DMS 273 (cell line): ENCODE measurements around the gene CENPV.

Experiments
- DNase-seq: peaks from one replicate; lab custom pipeline; 2025; ENCODE audit not compliant: unreplicated experiment; lab: John Stamatoyannopoulos, UW

CENPV gene

GRCh38 chr17:16361874-16362273, 8.6 kb upstream of the CENPV start:
- no peak for DNase-seq

- DNase-seq = no peak
Observed at GRCh38 chr17:16358394-16358793, 5.1 kb upstream of the CENPV start.

DNA sequence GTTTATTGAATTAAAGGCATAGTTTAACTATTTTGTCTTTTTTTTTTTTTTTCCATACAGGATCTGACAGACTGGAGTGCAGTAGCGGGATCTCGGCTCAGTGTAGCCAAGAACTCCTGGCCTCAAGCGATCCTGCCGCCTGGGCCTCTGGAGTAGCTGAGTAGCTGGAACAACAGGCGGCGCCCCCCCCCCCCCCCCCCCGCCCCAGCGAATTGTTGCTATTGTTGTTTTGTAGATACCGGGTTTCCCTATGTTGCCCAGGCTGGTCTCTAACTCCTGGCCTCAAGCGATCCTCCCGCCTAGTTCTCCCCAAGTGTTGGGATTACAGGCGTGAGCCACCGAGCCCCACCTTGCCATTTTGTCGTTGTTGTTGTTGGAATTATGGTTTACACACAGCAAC, 1.3 kb upstream of the CENPV start:
- DNase-seq = no peak

GRCh38 chr17:16352667-16353316, 477 bp downstream of the CENPV start:
- DNase-seq = peak; percentile 63

GRCh38 chr17:16352303-16352666, 984 bp downstream of the CENPV start:
- peak; percentile 67 for DNase-seq

DNA sequence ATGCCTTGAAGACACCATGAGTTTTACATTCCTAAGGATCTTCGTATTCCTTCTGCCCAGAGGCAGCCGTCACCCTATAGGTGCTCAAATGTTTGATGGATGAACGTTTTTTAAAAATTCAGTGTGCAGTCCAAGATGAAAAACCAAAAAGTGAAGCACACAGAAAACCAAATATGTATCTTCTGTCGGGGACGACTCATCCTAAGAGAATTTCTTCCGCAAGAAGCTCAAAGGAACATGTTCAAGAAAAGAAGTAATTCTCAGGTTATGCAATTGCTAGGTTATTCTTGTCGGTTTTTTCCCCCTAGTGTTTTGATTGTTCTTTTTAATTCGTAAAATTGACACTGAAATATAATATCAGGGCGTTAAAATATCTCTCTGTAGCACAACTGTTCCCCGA, 1.4 kb downstream of the CENPV start:
- no peak for DNase-seq

- no peak for DNase-seq
Observed at GRCh38 chr17:16349431-16349830, 3.8 kb downstream of the CENPV start.

DNA sequence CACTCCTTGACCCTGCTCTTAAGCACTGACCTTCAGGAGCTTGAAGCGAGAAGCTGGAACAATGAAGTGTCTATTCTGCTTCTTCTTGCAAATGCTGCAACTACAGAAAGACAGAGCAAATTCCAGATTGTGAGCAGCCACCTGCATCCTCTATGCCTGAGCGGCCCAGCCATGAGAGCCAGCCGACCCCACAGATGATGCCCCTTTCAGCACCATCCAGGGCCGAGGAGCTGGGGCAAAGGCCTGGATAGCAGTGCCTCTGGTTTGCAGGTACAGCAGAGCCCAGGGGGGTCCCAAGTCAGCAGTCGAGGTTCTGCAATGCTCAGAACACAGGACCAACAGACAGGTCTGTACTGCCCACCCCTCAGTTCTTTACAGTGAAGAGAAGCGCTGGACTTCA, 4.7 kb downstream of the CENPV start:
- no peak for DNase-seq

GRCh38 chr17:16346721-16347271, 6.5 kb downstream of the CENPV start:
- no peak for DNase-seq

DNA sequence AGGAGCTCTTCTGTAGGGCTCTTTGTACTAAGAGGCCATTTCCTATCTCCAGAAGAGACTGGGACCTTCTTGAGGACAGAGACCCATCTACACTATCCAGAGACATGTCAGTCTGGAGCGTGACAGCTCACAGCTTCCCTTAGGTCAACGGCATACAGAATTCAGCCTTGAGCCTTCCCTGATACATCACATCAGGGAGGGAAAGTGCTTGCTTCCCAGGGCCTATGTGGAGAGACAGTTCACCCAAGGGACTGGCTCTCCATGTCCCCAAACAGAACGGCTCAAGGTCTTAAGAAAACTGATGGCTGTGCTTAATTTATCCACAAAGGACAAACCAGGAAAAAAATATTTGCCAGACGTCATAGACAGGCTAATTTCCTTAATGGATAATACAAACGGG, 7.7 kb downstream of the CENPV start:
- DNase-seq = no peak

GRCh38 chr17:16343569-16343968, 9.7 kb downstream of the CENPV start:
- no peak for DNase-seq

DNA sequence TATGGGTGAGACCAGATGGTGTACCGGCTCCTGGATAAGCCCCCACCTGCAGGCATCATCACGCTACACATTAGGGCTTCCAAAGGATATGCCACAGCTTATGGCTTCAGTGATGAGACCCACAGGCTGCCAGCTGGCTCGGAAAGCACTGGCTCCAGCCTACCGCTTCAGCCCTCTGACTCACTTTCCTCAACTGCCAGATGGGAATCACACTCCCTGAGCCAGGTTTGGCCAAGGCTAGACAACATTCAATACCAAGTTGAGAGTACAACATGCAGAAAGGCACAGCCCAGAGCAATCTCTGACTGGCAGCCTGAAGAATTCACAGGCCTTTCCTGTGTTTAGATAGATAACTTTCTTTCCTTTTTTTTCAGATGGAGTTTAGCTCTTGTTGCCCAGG, 10.3 kb downstream of the CENPV start:
- DNase-seq = peak; percentile 60

DNA sequence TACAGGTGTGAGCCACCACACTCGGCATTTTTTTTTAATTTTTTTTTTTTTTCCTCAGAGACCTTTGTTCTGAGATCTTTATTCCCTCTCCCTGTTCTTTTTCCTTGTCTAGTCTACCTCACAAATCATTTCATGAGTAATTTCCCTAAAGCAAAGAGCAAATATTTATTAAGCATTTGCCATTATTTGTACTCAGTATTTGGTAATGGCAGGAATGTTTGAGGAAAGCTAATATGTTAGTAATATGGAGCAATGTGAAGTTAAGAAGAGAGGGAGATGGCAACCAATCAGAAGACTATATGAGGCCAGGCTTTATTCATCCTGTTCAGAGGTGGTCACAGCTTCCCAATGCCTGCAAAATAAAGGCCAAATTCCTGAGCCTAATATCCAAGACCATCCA, 13.3 kb downstream of the CENPV start:
- no peak for DNase-seq

DNA sequence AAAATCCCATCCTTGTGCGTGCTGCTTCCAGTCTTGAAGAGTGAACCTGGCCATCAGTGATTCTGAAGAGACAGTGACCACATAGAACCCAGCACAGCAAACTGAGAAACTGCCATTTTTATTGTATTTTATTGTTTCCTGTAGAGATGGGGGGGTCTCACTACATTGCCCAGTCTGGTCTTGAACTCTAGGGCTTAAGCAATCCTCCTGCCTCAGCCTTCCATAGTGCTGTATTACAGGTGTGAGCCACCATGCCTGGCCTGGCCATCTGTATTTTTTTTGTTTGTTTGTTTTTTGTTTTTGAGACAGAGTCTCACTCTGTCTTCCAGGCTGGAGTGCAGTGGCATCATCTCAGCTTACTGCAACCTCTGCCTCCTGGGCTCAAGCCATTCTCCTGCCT, 13.9 kb downstream of the CENPV start:
- DNase-seq = no peak

DNA sequence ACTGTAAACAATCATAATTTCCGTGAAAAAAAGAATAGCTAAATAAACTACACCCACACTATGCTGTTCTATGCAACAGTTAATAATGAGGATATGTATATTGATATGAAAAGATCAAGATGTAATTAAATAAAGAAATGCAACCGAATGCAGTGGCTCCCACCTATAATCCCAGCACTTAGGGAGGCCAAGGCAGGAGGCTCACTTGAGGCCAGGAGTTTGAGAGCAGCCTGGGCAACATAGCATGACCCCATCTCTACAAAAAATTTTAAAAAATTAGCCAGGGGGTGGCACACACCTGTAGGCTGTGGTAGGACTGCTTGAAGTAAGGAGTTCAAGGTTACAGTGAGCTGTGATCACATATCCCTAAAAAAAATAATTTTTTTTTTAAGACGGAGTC, 14.9 kb downstream of the CENPV start:
- no peak for DNase-seq

DNA sequence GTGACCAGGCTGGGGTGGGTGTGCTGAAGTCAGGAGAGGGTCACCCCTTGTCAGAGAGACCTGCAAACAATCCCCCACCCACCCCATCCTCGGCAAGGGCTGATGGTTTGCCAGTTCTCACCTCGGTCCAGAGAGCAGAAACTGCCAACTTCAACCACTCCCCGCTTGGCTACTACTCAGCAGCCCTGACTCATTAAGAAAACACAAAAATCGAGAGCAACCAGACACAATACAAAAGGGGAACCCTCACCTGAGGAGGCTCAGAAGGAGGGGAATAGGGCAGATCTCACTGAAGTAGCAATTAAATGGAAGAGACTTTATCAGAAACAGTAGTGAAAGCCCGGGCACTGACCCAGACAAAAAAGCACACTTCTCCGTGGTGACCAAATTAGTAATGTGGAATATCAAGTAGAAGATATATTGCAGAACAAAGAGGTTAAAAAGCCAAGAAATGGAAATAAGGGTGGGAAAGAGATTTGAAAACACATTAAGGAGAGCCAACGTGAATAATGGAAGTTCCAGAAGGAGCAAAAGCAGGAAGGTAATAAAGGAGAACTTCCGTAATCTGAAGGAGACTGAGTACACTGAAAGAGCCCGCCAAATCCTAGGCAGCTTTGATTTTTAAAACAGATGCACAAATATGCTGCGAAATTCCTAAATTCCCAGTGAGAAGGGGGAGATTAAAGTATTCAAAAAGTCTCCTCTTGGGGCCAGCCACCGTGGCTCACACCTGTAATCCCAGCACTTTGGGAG, 23.6 kb downstream of the CENPV start:
- DNase-seq = no peak

- DNase-seq = peak; percentile 42
Observed at GRCh38 chr17:16328997-16329396, 24.3 kb downstream of the CENPV start.

GRCh38 chr17:16327018-16327417, 26.3 kb downstream of the CENPV start:
- no peak for DNase-seq

GRCh38 chr17:16325964-16326363, 27.3 kb downstream of the CENPV start:
- no peak for DNase-seq

GRCh38 chr17:16322636-16323035, 30.6 kb downstream of the CENPV start:
- no peak for DNase-seq

- no peak for DNase-seq
Observed at GRCh38 chr17:16319969-16320368, 33.3 kb downstream of the CENPV start.

GRCh38 chr17:16314859-16315258, 38.4 kb downstream of the CENPV start:
- DNase-seq = no peak

DNA sequence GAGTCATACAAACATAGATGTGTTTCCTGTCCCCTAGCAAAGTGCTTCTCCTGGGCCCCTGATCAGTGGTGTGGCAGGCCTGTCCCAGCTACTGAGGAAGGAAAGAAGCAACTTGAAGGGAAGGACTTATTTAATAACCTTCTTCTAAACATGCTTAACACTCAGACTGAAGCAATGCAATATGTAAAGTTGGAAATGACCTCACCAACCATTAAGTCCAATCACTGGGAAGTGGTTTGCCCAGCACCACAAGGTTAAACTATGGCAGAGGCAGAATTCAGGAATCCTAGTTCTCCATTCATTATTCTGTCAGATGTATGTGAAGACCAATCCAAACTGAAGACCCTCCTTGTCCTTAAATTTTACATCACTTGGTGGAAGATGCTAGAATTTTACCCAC, 39.1 kb downstream of the CENPV start:
- no peak for DNase-seq
